AG08395 (cell line): ENCODE measurements around the gene TXLNA.
"Not testable (repeated sequence)": the region's sequence is repeated elsewhere in the genome, so short reads cannot be mapped to it uniquely, and the experiment has no call there.

Source experiments
- DNase-seq: peaks from one replicate; pipeline ENCODE4 v3.0.0; 2012; ENCODE audit warnings: mixed read lengths, low spot score

Gene TXLNA

DNA sequence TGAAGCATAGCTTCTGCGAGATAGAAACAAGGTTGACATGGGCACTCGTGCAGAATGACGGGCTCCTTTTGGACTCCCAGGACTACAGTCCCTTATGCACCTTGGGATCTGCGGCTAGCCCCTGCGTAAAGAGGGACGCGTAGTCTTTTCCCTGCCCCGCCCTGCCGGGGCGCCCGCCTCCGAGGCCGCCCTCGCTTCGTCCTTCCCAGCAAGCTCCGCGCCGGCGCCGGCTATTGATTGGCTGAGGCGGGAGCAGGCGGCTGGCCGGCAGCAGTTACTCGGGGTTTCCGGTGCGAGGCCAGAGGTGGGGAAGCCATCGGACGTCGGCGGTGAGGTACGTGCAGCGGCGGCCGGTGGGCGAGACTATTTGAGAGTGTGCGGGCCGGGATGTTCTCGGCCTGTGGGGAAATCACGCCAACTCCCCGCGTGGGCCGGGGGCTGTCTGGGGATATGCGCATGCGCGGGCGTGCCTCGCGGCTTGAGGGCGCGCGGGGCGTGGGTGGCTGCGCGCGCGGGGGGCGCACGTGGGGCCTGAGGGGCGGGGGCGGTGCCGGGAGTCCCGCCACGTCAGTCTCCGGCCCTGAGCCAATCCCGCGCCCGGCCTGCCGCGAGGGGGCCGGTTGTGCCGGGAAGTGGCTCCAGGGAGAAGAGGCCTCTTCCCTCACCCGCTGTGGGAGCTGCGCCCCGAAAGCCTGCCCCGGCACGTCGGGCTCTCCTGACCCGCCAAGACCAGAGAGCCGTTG lies at the start of gene TXLNA:
TSS of gene TXLNA (plus strand) at position 233 of the 743 bp plus-strand sequence. CDS start 671 bp downstream, outside the sequence.
- peak; percentile 97 for DNase-seq

DNA sequence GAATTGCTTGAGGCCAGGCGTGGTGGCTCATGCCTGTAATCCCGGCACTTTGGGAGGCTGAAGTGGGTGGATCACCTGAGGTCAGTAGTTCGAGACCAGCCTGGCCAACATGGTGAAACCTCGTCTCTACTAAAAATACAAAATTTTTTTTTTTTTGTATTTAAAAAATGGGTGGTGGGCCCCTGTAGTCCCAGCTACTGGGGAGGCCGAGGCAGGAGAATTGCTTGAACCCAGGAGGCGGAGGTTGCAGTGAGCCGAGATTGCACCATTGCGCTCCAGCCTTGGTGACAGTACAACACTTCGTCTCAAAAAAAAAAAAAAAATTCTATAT lies 45.6 kb upstream of the TXLNA start:
- not testable (repeated sequence) for DNase-seq

DNA sequence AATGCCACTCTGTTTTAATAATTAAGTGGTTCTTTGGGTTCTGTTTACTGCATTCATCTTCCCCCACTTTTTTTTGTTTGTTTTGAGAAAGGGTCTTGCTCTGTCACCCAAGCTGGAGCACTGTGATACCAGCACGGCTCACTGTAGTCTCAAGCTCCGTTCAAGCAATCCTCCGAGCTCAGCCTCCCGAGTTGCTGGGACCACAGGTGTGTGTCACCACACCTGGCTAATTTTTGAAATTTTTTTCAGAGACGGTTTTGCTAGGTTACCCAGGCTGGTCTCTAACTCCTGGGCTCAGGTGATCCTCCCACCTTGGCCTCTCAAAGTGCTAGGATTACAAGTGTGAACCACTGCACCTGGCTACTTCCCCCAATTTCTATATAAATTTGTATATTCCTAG lies 42.4 kb upstream of the TXLNA start:
- no peak for DNase-seq

DNA sequence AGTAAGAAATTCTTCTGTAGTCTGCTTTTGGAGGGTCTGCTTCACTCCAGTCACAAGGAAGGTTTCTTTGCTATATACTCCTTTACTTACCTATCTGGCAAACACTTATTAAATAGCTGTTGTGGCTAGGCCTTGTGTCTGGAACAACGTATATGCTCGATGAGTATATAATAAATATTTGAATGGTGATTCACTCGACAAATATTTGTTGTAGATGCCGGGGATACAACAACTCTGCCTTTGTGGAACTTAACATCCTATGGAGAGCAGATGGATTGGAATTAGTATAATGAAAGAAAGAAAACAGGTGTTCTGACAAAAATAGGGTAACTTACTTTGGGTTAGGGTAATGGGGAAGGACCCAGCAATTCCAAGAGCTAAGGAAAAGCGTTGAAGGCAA lies 40.5 kb upstream of the TXLNA start:
- DNase-seq = no peak

DNA sequence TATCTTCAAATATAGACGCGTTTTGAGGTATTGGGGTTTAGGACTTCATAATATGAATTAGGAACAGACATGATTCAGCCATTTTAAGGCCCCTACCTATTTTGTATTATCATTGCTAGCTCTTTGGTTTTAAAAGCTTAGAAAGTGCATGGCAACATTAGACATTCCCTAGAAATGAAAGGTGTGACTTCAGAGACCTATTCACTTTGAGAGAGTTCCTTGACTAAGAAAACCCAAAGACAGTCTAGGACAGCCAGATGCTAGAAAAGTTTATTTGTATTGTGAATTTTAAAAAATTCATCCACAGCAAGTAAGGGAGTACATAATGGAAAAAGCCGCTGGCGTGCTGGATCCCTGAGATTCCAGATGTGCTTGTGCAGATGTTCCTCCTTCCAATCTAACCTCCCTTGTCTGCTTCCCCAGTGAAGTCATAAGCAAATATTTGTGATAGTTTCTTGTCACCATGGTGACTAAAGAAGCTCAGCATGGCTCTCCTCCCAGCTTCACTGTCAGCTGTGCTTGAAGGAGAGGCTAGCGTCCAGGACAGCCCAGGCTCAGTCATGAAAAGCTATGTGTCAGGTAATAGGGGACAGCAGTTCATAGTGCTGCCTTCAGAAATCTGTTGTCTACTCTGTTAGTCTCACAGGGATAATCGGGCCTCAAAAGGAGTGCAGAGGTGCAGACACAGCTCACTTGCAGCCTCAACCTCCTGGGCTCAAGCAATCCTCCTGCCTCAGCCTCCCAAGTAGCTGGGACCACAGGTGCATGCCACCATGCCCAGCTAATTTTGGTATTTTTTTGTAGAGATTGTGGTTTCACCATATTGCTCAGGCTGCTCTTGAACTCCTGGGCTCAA lies 36.8 kb upstream of the TXLNA start:
- DNase-seq = peak; percentile 97

DNA sequence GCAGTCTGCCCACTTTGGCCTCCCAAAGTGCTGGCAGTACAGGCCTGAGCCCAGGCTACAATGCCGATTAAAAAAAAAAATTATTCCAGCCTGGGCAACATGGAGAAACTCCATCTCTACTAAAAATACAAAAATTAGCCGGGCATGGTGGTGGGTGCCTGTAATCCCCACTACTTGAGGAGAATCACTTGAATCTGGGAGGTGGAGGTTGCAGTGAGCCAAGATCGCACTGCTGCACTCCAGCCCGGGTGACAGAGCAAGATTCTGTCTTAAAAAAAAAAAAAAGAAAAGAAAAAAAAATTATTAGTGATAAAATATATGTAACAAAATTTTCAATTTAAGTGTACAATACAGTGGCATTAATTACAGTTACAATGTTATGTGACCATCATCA lies 36.2 kb upstream of the TXLNA start:
- not testable (repeated sequence) for DNase-seq

DNA sequence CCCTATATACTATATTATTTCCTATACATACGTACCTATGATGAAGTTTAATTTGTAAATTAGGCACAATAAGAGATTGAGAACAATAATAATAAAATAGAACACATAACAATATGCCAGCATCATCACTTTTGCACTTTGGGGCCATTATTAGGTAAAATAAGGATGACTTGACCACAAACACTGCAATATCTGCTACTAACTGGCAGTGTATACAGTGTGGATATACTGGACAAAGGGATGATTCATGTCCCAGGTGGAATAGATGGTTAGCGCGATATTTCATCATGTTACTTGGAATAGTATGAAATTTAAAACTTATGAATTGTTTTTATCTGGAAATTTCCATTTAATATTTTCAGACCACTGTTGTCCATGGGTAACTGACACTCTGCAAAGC lies 35.4 kb upstream of the TXLNA start:
- DNase-seq = no peak

DNA sequence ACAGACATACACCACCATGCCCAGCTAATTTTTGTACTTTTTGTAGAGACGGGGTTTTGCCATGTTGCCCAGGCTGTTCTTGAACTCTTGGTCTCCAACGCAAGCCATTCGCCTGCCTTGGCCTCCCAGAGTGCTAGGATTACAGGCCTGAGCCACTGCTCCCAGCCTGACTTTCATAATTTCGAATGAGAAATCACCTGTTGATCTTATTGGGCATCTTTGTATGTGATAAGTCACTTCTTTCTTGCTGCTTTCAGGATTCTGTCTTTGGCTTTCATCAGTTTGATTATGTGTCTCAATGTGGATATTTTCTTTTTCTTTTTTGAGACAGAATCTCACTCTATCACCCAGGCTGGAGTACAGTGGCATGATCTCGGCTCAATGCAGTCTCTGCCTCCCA lies 31.7 kb upstream of the TXLNA start:
- DNase-seq = not testable (repeated sequence)

DNA sequence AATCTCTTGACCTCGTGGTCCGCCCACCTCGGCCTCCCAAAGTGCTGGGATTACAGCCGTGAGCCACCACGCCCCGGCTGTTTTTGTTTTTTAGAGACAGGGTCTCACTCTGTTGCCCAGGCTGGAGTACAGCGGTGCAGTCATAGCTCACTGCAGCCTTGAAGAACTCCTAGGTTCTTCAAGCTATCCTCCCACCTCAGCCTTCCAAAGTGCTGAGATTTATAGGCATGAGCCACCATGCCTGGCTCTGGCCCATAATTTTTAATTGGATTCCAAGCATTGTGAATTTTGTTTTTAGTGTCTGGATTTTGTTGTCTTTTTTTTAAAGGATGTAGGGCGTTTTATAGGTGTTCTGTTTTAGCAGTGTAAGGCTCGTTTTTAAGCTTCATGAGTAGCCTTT lies 28.6 kb upstream of the TXLNA start:
- no peak for DNase-seq

DNA sequence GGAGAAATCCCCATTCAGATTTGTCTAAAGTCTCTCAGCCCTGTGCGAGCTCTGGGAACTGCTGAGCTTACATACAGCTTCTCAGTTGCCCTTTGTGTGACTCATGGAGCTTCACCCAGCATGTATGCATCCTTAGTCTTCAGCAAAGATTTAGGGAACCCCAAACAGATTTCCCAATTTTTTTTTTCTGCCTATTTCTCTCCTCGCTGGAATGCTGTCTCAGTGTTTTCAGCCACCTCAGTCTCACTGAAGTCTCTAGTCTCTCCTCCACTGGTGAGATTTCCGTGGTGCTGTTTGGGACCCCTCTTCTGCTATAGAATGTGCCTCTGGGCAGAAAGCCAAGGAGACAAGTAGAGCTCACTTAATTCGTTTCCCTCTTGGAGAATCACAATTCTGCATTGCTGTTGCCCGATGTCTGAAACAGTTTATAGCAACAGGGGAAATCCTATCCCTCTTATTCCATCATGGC lies 28.1 kb upstream of the TXLNA start:
- peak; percentile 62 for DNase-seq

DNA sequence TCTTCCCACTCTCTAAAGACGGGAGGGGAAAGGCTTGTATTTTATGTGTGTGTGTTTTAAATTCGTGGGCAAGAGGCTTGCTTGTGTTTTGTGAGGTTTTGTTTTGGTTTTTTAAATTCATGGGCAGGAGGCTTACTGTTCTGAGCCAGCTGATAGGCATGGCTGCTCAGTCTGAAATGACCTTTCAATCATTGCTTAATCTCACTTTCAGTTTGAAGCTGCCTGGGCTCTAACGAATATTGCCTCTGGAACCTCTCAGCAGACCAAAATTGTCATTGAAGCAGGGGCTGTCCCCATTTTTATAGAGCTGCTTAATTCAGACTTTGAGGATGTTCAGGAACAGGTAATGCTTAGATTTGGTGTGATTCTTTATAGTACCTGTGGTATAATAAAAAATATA lies 20.3 kb upstream of the TXLNA start:
- no peak for DNase-seq

DNA sequence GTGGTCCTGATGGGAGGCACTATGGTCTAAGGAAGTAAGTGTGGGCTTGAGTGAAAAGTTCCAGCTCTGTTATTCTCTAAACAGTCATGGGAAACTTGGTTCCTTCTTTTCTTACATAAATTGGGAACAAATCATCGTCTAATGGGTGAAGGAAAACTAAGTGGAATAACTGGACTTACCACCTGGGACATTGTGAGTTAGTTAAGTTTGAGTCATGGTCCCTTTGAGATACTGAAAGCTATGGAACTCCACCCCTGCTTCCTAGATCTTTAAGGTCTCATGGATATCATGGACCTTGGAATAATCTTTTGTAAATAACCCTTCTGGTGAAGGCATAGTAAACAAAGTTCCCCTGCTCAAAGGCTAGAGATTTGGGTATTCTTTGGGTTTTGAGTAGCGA lies 16.1 kb upstream of the TXLNA start:
- DNase-seq = no peak

DNA sequence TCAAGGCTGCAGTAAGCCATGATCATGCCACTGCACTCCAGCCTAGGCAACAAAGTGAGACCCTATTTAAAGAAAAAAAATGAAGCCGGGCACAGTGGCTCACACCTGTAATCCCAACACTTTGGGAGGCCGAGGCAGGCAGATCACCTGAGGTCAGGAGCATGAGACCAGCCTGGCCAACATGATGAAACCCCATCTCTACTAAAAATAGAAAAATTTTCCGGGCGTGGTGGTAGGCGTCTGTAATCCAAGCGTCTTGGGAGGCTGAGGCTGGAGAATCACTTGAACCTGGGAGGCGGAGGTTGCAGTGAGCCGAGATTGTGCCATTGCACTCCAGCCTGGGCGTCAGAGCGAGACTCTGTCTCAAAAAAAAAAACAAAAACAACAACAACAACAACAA lies 13.8 kb upstream of the TXLNA start:
- not testable (repeated sequence) for DNase-seq

DNA sequence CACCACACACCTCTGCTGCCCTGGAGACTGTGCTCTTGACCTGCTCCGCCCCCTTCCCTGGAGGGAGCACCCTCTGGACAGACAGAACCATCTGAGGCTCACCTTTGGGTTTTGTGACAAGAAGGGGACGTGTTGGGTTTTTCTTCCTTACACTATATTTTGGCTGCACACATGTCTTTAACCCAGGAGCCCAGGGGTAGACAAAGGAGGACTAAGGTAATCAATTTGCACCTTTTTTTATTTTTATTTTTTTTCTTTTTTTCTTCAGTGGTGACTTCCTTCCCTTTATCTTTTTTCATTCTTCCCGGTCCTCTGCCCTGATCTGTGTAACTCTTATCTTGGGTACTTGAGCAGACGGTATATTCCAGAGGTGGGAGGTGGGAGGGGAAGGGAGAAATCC lies 8.5 kb upstream of the TXLNA start:
- no peak for DNase-seq

DNA sequence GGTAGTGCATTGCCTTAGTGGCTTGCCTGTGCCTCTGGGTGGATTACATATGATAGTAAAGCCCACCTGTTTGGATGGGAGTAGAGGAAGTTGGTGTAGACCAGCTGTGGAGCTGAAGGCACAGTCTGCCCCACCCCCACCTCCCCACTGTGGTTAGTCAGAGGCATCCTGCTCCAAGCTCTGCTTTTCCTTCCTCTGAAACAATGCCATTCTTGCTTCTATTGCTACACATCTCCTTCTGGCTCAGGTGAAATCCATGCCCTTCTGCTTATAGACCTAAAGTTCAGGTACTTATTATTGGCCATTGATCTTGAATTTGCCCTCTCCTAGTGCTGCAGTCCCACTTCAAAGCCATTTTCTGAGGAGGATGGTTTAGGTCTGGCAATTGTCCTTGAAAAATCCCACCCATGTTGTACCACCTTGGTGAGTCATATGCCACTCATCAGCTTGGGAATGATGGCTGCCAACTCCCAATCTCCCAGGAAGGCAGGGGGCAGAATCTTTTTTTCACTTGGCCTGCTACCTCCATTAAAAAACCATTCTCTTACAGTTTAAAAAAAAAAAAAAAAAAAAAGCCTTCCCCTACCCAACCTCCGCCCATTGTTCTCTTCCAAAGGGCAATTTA lies 6.7 kb upstream of the TXLNA start:
- DNase-seq = peak; percentile 25

DNA sequence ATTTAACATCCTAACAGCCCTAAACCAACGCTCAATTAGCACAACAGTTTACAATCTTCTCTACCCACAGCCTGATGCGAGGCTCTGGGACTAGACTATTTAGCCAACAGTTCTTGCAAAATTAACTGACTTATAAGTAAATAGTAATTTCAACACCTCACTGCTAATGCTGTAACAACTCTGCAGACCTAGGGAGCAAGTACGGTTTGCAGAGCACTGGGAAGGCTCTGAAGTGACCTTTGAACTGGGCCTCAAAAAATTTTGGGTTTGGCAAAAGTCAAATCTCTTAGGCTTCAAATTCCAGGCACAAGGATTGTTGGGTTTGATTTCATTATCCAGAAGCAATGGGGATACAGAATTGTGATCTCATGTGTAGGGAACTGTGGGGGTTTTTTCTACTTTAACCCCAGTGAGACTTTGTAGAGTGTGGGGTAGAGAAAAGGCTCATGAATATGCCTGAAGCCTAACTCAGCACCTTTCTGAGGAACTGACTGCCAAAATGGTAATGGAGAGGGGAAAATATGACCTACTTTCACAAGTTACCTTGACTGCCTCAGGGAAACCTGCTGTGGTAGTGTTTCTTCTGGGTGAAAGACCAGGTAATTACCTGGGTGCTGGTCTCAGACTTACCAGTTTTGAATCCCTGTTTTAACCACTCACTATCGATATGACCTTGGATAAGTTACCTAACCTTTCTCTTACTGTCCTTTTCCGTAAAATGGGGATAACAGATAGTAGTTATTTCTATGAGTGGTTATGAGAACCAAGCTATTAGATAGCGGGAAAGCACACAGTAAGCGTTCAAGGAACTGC lies 889 bp upstream of the TXLNA start:
- DNase-seq = no peak

DNA sequence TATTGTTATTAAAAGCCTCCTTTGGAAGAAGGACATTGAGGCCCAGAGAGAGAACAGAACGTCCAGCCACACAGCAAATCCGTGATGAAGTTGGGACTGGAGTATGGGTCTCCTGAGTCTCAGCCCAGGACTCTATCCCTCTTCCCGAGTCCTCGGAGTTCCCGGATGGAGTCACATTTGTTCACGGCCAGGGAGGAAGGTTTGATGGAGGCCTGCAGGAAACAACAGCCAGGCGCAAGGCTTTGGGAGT lies 357 bp upstream of the TXLNA start:
- no peak for DNase-seq

DNA sequence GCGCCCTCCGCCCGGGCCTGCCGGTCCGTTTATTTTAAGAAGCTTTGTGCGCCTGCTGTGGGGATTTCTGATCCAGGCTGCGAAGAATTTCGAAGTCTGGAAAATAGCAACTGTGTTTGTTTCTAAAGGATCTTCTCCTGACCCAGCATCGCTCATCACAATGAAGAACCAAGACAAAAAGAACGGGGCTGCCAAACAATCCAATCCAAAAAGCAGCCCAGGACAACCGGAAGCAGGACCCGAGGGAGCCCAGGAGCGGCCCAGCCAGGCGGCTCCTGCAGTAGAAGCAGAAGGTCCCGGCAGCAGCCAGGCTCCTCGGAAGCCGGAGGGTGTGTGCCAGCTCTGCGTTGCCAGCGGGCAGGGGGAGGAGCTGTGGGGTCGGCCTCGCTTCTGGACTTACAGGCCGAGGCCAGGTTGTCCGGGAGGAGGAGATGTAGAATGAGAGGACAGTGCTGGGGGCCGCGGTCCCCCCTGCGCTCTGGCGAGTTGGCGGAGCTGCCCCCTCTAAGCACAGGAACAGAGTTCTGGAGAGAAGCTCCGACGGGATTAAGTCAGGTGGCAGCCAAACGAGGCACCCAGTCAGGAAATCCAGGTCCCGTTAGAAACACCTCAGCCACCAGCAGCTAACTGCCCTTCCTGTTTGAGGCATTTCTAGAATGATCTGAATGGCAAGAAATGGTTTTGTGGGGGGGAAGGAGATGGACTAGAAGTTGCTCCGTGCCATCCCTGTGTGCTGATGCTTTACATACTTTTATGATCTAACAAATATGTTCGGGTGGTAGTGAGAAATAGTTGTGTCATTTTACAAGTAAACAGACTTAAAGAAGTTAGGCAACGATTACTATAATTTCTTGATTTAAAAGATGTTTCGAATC lies 948 bp downstream of the TXLNA start:
- DNase-seq = peak; percentile 55

DNA sequence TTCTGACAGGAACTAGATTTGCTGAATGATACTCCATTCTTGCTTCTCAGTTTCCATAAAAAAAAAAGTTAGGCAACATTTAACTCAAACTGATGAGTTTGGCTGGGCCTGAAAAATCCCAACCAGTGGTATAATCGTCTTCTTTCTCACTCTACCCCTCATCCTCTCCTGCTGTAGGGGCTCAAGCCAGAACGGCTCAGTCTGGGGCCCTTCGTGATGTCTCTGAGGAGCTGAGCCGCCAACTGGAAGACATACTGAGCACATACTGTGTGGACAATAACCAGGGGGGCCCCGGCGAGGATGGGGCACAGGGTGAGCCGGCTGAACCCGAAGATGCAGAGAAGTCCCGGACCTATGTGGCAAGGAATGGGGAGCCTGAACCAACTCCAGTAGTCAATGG lies 1.6 kb downstream of the TXLNA start:
- no peak for DNase-seq

DNA sequence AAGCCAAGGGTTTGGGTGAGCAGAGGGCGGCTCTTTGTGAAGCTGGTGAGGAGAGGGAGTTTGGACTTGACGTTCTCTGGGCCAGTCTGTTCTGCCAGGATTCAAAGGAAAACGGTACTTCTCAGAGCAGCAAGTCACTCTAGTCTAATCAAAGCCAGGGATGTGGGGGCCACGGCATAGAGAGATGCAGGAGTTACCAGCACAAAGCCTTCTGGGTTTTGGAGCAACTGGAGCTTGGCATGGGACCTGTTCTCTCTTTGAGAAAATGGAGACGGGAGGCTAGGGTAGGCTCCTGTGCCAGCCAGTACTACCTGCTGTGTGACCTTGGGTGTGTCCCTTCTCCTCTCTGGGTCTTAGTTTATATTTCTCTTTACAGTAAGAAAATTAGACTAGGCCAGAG lies 2.1 kb downstream of the TXLNA start:
- no peak for DNase-seq

DNA sequence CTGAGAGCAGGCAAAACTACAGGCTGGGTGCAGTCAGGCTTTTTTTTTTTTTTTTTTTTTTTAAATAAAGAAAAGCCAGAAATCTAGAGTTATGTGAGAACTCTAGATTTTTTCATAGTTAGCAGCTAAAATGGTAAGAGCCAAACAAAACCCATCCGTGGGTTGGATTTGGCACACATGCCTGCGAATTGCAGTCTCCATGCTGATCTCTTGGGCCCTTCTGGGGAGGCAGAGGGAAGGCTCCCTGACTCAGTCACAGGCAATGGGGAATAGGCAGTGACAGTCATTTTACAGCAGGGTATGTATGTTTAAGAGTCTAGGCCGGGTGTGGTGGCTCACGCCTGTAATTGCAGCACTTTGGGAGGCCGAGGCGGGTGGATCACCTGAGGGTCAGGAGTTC lies 2.6 kb downstream of the TXLNA start:
- no peak for DNase-seq
